ENCODE data around the gene MORN4.

DNA sequence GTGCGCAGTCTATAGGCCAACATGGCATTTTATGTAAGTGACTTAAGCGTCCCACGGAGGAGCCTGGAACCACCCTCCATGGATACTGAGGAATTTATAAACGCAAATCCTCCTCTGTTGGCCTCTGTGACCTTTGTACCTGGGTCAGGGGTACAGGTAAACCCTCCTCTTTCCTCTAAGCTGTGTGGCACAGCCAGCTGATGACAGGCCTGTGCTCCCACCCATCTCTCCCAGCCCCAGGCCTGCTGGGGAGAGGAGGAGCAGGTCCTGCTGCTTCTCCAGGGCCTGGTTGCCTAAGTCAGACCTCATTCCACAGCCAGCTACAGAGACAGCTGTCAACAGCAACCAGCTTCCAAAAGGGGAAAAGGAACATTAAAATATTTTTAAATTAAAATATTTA, 48.7 kb upstream of the MORN4 start:
- TF ChIP-seq, protein P1, sequence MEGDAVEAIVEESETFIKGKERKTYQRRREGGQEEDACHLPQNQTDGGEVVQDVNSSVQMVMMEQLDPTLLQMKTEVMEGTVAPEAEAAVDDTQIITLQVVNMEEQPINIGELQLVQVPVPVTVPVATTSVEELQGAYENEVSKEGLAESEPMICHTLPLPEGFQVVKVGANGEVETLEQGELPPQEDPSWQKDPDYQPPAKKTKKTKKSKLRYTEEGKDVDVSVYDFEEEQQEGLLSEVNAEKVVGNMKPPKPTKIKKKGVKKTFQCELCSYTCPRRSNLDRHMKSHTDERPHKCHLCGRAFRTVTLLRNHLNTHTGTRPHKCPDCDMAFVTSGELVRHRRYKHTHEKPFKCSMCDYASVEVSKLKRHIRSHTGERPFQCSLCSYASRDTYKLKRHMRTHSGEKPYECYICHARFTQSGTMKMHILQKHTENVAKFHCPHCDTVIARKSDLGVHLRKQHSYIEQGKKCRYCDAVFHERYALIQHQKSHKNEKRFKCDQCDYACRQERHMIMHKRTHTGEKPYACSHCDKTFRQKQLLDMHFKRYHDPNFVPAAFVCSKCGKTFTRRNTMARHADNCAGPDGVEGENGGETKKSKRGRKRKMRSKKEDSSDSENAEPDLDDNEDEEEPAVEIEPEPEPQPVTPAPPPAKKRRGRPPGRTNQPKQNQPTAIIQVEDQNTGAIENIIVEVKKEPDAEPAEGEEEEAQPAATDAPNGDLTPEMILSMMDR (IDR thresholded peaks at IDR 0.05; ENCODE audit: low read depth, low read length) = no peak
- no peak for TF ChIP-seq POLR2A (IDR thresholded peaks at IDR 0.05; ENCODE audit: extremely low read depth, insufficient read length)
